Thyroid gland (tissue), 4 donors: ENCODE data around the gene SPG7.

Experiments
- POLR2A ChIP-seq, 2 donors: fragments of 450-650 bp; IDR thresholded peaks; one replicate each; pipeline ENCODE4 v1.6.1; 2017; ENCODE audit warnings: antibody characterized with exemption in 2 of 2, mild to moderate bottlenecking in 2 of 2, moderate library complexity in 1 of 2
- TF ChIP-seq, protein P1 (sequence below), 6 experiments: fragments of 200-600 bp in 3 of 6; fragments of 450-650 bp in 3 of 6; sonication (generic) in 3 of 6; IDR thresholded peaks; one replicate each; pipeline ENCODE4 v1.5.1; 2016 to 2019; ENCODE audit warnings: antibody characterized with exemption in 6 of 6, mild to moderate bottlenecking in 2 of 6, inconsistent platforms in 1 of 6, moderate library complexity in 1 of 6

GRCh38 chr16:89571636-89572035 lies 63.4 kb downstream of the SPG7 start:
- TF ChIP-seq POLR2A (IDR thresholded peaks at IDR 0.05) = no peak
- TF ChIP-seq, protein P1, sequence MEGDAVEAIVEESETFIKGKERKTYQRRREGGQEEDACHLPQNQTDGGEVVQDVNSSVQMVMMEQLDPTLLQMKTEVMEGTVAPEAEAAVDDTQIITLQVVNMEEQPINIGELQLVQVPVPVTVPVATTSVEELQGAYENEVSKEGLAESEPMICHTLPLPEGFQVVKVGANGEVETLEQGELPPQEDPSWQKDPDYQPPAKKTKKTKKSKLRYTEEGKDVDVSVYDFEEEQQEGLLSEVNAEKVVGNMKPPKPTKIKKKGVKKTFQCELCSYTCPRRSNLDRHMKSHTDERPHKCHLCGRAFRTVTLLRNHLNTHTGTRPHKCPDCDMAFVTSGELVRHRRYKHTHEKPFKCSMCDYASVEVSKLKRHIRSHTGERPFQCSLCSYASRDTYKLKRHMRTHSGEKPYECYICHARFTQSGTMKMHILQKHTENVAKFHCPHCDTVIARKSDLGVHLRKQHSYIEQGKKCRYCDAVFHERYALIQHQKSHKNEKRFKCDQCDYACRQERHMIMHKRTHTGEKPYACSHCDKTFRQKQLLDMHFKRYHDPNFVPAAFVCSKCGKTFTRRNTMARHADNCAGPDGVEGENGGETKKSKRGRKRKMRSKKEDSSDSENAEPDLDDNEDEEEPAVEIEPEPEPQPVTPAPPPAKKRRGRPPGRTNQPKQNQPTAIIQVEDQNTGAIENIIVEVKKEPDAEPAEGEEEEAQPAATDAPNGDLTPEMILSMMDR (IDR thresholded peaks at IDR 0.05) = no peak
